ENCODE data around the gene B3GNT8. TPM values are rescaled to one million over a fixed set of nuclear protein-coding genes. Genes with fewer than 3 reads are reported as not detected.
A peak's percentile ranks its signal among the peaks of the same experiment; 100 is the strongest.
"Not testable (repeated sequence)": the region's sequence is repeated elsewhere in the genome, so short reads cannot be mapped to it uniquely, and the experiment has no call there.

Gene B3GNT8
- polyA plus RNA-seq, 4 donors = 2.9 to 6.7 (median 4.6) TPM

DNA sequence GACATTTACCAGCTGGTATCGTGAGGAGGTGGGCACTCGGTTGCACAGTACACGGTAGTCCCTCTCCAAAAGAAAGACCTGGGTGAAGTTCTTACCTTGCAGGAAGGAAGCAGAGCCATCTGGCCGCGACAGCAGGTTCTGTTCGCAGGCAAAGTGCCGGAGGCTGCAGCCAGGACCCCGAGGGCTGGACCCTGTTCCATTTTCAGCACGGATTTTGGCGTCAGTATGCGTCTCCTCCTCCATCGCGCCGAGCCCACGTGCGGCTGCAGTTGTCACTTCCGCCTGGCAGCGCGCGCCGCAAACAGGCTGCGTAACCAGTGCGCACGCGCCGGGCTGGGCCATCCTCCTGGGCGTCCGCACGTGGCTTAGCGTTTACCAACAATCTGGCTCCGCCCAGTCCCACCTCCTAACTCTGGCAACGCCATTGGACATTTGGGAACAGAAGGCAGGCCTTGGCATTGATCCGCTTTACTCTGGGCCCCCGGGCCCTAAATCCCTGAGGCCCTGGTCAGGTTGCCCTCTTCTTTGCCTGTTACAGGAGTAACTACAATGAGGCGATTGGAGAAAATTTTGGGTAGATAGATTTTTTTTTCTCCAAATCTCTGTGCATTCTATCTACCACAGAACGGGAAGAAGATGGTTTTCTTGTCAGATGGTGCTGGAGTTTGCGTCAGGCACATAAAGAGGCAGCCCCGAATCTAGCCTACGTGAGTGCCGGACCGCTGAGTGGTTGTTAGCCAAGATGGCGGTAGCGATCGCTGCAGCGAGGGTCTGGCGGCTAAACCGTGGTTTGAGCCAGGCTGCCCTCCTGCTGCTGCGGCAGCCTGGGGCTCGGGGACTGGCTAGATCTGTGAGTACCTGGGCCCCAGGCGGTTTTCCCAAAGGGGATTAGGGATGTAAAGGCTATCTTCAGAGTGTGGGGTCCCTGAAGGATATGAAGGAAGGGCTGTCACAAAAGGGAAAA lies 29.8 kb downstream of the B3GNT8 start, which contains the start of the genes BCKDHA and EXOSC5:
TSS of gene BCKDHA (plus strand) at position 733 of the 964 bp plus-strand sequence. CDS start at position 743, 10 bp downstream.
TSS of gene EXOSC5 (minus strand) at position 274 of the 964 bp plus-strand sequence. CDS start at position 243, 31 bp downstream.
- peak; percentile 99 to 100 (median 99) for DNase-seq (ENCODE audit: low read depth in 4 of 4, low spot score in 2 of 4)

DNA sequence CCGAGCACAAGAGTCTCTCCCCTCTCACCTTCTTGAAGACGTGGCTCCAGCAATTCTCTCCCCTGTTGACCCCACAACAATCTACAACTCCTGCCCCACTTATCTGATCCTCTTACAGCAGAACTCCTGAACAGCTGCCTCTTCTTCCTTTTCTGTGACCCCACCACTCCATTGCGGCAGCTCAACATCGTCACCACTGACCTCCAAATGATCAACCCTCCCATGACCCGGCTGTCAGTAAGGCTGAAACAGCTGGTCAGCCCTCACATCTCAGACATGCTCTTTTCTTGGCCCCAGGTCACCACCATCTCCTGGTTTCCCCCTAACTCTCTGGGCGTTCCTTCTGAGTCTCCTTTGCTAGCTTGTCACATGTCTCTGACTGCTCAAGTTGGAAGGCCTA lies 31.8 kb downstream of the B3GNT8 start:
- no peak for DNase-seq (ENCODE audit: low read depth in 4 of 4, low spot score in 2 of 4)

DNA sequence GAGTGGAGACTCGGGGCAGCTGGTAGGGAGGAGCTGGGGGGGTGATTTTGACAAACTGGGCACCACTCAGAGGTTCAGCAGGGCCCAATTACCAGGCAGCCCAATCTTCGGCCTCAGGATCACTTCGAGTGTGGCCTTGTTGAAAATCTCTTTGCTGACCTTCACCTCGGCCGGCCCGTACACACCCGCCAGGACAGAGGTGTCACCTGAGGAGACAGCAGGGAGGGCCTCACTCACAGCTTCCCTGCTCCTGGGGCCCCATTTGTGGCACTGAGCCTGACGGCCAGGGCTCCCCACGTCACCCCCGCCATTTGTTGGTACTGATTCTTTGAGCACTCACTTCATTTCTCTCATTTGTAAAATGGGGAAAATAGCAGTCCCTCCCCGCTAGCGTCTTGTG lies 34.4 kb downstream of the B3GNT8 start:
- no peak for DNase-seq (ENCODE audit: low read depth in 4 of 4, low spot score in 2 of 4)

DNA sequence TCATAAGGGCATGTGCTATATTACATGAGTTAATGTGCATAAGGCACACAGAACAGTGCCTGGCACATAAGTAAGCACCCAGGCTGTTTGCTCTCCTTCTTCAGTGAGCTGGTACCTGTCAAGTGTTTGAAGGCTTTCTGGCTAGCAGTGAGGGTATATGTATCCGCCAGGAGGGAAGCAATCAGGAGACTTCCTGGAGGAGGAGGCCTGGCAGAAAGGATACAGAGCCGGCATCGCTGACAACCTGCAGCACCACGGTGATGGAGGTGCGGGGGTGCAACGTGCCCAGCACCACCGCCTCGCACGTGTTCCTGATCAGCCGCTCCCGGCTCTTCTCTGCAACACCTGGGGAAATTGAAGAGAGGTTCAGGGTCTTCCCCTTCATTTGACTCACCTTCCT lies 35.6 kb downstream of the B3GNT8 start:
- DNase-seq (ENCODE audit: low read depth in 4 of 4, low spot score in 2 of 4) = no peak

DNA sequence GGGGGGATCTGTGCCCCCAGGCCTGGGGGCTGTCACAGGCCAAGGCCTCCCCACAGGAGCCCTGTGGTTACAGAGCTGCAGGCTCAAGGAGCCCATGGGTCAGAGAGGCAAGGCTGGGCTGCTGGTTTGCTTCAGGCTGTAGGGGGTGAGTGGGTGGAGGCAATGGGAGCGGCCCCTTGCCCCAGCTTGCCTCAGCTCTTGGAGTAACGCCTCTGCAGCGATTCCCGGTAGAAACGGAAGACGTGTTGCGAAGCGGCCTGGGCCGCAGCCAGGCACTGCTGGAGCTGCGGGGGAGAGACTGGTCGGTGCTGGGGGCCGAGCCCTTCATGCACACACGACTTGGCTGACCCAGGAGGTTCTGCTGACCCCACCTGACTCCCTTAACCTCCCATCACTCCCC lies 40.7 kb downstream of the B3GNT8 start:
- DNase-seq (ENCODE audit: low read depth in 4 of 4, low spot score in 2 of 4) = no peak

DNA sequence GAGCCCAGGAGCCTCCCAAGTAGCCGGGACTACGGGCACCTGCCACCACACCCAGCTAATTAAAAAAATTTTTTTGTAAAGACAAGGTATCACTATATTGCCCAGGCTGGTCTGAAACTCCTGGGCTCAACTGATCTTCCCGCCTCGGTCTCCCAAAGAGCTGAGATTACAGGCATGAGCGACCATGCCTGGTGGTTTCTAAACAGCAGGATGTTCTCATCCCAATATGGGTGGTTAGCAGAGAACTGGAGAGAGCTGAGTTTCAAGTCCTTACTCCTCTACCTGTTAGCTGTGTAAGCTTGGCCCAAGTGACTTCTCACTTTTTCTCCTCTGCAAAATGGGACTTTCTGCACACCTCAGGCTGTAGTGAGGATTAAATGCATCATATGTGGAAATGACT lies 42.8 kb downstream of the B3GNT8 start:
- DNase-seq (ENCODE audit: low read depth in 4 of 4, low spot score in 2 of 4) = no peak

DNA sequence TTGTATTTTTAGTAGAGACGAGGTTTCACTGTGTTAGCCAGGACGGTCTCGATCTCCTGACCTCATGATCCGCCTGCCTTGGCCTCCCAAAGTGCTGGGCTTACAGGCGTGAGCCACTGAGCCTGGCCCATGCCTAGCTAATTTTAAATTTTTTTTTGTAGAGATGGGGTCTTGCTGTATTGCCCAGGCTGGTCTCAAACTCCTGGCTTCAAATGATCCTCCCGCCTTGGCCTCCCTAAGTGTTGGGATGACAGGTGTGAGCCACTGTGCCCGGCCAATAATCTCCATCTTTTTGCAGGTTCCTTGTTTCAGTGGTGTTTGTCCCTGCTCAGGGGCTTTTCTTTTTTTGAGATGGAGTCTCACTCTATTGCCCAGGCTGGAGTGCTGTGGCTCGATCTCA lies 45.6 kb downstream of the B3GNT8 start:
- not testable (repeated sequence) for DNase-seq (ENCODE audit: low read depth in 4 of 4, low spot score in 2 of 4)

DNA sequence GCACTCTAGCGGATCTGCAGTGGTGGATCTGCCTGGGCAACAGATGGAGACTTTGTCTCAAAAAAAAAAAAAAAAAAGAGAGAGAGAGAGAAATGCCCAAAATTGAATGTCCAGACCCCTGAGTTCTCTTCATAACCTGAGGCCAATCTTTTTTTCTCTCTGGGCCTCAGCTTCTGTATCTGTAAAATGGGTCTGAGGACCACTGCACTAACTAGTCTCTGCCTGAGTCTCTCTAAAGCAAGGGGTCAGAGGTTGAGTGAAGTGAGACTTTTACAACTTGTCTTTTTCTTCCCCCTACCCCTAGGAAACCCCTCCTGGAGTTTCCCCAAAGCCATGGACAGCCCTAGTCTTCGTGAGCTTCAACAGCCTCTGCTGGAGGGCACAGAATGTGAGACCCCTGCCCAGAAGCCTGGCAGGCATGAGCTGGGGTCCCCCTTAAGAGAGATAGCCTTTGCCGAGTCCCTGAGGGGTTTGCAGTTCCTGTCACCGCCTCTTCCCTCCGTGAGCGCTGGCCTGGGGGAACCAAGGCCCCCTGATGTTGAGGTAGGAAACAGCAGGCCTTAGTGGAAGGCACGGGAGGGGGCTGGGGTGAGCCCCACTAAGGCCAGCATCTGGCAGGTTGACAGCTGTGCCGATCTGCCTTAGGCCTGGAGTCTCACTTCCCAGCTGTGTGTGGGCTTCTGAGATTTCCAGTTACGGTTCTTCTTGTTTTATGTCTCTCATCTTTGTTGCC lies 49.0 kb downstream of the B3GNT8 start:
- DNase-seq (ENCODE audit: low read depth in 4 of 4, low spot score in 2 of 4) = no peak

DNA sequence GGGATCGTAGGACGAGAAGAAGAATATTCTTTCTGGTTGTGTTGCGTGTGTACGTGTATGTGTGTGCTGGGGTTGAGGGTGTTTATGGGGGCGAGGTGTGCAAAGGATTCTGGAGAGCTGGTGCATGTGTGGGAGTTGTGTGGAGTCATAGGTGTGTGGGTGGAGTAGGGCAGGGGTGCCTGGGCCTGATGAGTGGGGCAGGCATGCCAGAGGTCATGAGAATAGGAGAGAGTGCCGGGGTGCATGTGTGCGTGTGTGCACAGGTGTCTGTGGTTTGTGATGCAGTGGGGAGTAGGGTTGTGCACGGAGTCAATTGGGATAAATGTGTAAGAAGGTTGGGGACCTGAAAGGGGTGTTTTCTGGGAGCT lies 50.2 kb downstream of the B3GNT8 start:
- no peak for DNase-seq (ENCODE audit: low read depth in 4 of 4, low spot score in 2 of 4)

DNA sequence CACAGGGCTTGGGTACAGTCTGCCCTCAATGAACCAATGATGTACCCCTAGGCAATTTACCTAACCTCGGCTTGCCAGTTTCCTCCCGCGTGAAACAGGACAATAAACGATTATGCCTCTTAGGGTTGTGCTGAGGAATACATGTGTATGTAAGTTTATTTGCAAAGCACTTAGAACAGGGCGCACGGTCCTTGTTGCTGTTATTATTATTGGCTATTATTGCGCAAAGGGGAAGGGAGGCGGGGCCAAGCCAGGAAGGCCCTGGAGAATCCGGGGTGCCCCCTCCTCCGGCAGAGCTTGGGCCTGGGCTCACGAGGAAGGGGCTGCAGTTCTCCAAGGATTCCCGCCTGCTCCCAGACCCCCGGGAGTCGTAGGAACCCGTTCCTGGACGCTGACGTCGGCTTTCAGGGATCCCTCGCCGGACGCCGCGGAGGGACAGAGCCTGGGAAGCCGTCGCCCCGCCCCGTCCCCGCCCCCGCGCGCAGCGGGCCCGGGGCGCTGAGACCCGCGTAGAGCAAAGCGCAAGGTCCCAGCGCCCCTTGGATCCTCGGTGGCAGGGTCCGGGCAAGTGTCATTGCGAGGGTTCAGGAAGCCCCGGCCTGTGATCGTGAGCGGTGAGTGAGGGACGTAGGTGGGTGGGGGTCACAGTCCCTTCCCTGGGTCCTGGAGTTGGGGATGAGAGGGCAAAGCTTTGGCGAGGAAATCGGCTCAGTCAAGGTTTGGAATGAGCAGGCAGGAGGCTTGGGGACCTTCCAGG lies 50.8 kb downstream of the B3GNT8 start, which contains the start of gene TMEM91:
TSS of gene TMEM91 (plus strand) at position 293 of the 757 bp plus-strand sequence. CDS start 1,777 bp downstream, outside the sequence.
- no peak for DNase-seq (ENCODE audit: low read depth in 4 of 4, low spot score in 2 of 4)

Other genes with a start within 250 kb of the B3GNT8 start
- gene CYP2S1, start 234.2 kb downstream of the B3GNT8 start, polyA plus RNA-seq (ENCODE audit: insufficient read length in 4 of 4) = under 1 TPM; 0.32 to 0.52 (median 0.41) TPM
- gene AXL, start 208.2 kb downstream of the B3GNT8 start, polyA plus RNA-seq (ENCODE audit: insufficient read length in 4 of 4) = 10 to 100 TPM; 31.7 to 34.1 (median 32.0) TPM
- gene HNRNPUL1, start 163.0 kb downstream of the B3GNT8 start, polyA plus RNA-seq (ENCODE audit: insufficient read length in 4 of 4) = 100 to 1,000 TPM; 192 to 227 (median 205) TPM
- 10 to 100 TPM; 30.8 to 40.1 (median 34.1) TPM for gene CCDC97, start 117.2 kb downstream of the B3GNT8 start, polyA plus RNA-seq (ENCODE audit: insufficient read length in 4 of 4)
- gene TGFB1, start 73.5 kb downstream of the B3GNT8 start, polyA plus RNA-seq (ENCODE audit: insufficient read length in 4 of 4) = 10 to 100 TPM; 25.6 to 33.4 (median 30.1) TPM
- 10 to 100 TPM in 1 of 4 donors, 1 to 10 TPM in 3; 6.7 to 11.4 (median 9.1) TPM for gene B9D2, start 63.2 kb downstream of the B3GNT8 start, polyA plus RNA-seq (ENCODE audit: insufficient read length in 4 of 4)
- gene TMEM91, start 50.8 kb downstream of the B3GNT8 start, polyA plus RNA-seq (ENCODE audit: insufficient read length in 4 of 4) = 10 to 100 TPM in 3 of 4 donors, 1 to 10 TPM in 1; 7.7 to 30.2 (median 18.2) TPM
- gene EXOSC5, start 30.0 kb downstream of the B3GNT8 start, polyA plus RNA-seq (ENCODE audit: insufficient read length in 4 of 4) = 10 to 100 TPM; 16.1 to 23.4 (median 19.3) TPM
- gene BCKDHA, start 29.6 kb downstream of the B3GNT8 start, polyA plus RNA-seq (ENCODE audit: insufficient read length in 4 of 4) = 10 to 100 TPM; 32.9 to 60.7 (median 48.0) TPM
- gene DMAC2, start 12.5 kb upstream of the B3GNT8 start, polyA plus RNA-seq (ENCODE audit: insufficient read length in 4 of 4) = 10 to 100 TPM; 55.6 to 66.6 (median 62.1) TPM
- gene ERICH4, start 15.8 kb upstream of the B3GNT8 start, polyA plus RNA-seq (ENCODE audit: insufficient read length in 4 of 4) = 1 to 10 TPM; 1.4 to 6.8 (median 5.6) TPM
- gene CEACAM21, start 148.8 kb upstream of the B3GNT8 start, polyA plus RNA-seq (ENCODE audit: insufficient read length in 4 of 4) = 1 to 10 TPM; 1.1 to 2.1 (median 1.4) TPM
- gene CEACAM4, start 199.7 kb upstream of the B3GNT8 start, polyA plus RNA-seq (ENCODE audit: insufficient read length in 4 of 4) = under 1 TPM in 3 of 4 donors, not detected in 1; 0.11 to 0.22 (median 0.14) TPM

Data from left renal cortex interstitium (tissue), 4 donors.